ENCODE results near the gene PLXNB3.
A peak's percentile ranks its signal among the peaks of the same experiment; 100 is the strongest.
"Not testable (repeated sequence)": the region's sequence is repeated elsewhere in the genome, so short reads cannot be mapped to it uniquely, and the experiment has no call there.

The PLXNB3 gene

DNA sequence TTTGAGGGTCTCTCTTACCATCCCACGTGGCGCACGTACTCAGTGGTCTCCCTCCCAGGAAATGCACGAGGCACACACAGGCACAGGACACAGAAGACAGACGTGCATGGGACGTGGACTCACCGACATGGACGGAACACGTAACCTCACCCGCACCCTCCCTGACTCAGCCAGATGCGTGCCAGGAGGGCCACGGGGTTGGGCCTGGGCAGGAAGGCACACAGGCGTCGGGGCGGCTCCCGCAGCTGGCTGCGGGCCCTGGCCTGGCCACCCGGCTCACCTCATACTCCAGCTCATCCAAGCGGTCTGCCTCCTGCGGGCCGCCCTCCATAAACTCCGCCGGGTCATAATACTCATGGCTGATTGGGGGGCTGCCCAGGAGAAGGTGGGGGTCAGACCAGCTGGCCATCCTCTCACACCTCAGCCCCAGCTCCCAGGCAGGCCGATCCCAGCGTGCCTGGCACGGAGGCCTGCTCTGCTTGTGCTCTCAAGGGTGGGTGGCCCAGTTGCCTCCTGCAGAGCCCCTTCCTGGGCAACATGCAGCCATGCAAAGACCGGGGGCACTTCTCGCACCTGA is 43.0 kb downstream of the PLXNB3 start:
- H3K27ac ChIP-seq (ENCODE audit: low read depth, low read length): no peak overlapping the region
- H3K4me3 ChIP-seq (ENCODE audit: low read length): no peak overlapping the region
- no peaks in the 10 kb centered on the region for H3K36me3 ChIP-seq (ENCODE audit: control insufficient read depth, insufficient read depth, low read length)
- H3K4me1 ChIP-seq (ENCODE audit: control insufficient read depth, insufficient read depth, low read length): no peaks in the 10 kb centered on the region
- H3K27me3 ChIP-seq (ENCODE audit: control insufficient read depth, insufficient read depth, low read length): peaks cover 9% of the 10 kb centered on the region
- H3K9ac ChIP-seq (ENCODE audit: low read length): no peak overlapping the region

DNA sequence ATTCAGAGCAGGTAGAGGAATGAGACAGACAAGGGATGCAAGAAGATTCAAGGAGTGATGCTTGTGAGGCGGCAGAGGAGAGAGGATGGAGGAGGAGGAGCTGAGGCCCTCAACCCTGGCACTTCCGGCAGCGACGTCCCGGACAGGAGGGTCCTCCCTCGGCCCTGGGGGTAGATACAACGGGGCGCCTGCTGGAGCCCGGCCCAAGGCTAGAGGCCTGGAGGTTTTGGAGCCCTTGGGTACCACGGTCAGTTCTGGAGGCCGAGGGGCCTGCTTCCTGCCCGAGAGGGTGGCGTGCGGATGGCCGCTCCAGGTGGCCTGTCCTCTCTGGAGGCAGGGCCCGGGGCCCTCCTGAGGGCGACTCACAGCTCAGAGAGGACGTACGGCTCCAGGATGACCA is 43.9 kb downstream of the PLXNB3 start:
- no peak overlapping the region for H3K27ac ChIP-seq (ENCODE audit: low read depth, low read length)
- H3K4me1 ChIP-seq (ENCODE audit: control insufficient read depth, insufficient read depth, low read length): no peaks in the 10 kb centered on the region
- H3K36me3 ChIP-seq (ENCODE audit: control insufficient read depth, insufficient read depth, low read length): no peaks in the 10 kb centered on the region
- peaks cover 9% of the 10 kb centered on the region for H3K27me3 ChIP-seq (ENCODE audit: control insufficient read depth, insufficient read depth, low read length)
- H3K4me3 ChIP-seq (ENCODE audit: low read length): no peak overlapping the region
- no peak overlapping the region for H3K9ac ChIP-seq (ENCODE audit: low read length)

DNA sequence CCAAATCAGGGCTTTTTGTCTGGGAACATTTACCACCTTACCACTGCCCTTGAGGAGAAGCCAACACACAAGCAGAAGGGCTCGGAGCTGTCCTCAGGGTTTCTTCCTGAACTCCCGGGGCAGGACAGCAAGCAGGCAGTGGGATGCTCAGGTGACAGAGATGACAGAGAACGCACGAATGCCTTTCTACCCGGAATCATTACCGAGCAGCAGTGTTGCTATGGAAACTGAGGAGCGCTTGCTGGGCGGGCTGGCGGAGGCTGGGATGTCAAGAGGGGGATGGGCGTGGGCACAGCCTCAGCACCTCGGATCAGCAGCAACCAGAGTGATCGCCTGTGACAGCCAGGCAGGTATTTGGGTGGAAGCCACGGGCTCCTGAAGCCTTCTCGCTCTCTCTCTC is 48.2 kb downstream of the PLXNB3 start:
- H3K27me3 ChIP-seq (ENCODE audit: control insufficient read depth, insufficient read depth, low read length): peaks cover 16% of the 10 kb centered on the region

DNA sequence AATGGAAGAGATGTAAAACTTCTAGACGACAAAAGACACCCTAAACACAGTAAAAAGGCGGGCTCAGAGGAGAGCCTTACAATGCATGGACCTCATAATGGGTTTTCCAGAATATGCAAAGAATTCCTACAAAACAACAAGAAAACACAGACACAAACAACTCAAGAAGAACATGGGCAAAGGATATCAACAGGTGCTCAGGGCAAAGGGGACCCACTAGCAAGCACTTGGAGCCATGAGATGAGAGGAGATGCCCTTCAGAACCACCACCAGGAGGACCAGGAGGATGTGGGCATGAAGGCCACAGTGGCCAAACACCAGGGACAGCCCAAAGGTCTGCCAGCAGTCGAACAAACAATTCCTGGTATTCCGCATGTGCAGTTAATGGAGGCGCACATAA is 49.1 kb downstream of the PLXNB3 start:
- Histone ChIP-seq H3K9ac (ENCODE audit: low read length) (no peak overlapping the region), H3K27me3 (ENCODE audit: control insufficient read depth, insufficient read depth, low read length) (peaks cover 16% of the 10 kb centered on the region), H3K4me3 (ENCODE audit: low read length) (no peak overlapping the region), H3K36me3 (ENCODE audit: control insufficient read depth, insufficient read depth, low read length) (no peaks in the 10 kb centered on the region), H3K4me1 (ENCODE audit: control insufficient read depth, insufficient read depth, low read length) (no peaks in the 10 kb centered on the region), H3K27ac (ENCODE audit: low read depth, low read length) (no peak overlapping the region)

More for the DNA sequence above, 48.2 kb downstream of the PLXNB3 start:
- no peaks in the 10 kb centered on the region for H3K36me3 ChIP-seq (ENCODE audit: control insufficient read depth, insufficient read depth, low read length)
- no peak overlapping the region for H3K4me3 ChIP-seq (ENCODE audit: low read length)
- H3K27ac ChIP-seq (ENCODE audit: low read depth, low read length): no peak overlapping the region
- H3K9ac ChIP-seq (ENCODE audit: low read length): no peak overlapping the region
- H3K4me1 ChIP-seq (ENCODE audit: control insufficient read depth, insufficient read depth, low read length): no peaks in the 10 kb centered on the region

DNA sequence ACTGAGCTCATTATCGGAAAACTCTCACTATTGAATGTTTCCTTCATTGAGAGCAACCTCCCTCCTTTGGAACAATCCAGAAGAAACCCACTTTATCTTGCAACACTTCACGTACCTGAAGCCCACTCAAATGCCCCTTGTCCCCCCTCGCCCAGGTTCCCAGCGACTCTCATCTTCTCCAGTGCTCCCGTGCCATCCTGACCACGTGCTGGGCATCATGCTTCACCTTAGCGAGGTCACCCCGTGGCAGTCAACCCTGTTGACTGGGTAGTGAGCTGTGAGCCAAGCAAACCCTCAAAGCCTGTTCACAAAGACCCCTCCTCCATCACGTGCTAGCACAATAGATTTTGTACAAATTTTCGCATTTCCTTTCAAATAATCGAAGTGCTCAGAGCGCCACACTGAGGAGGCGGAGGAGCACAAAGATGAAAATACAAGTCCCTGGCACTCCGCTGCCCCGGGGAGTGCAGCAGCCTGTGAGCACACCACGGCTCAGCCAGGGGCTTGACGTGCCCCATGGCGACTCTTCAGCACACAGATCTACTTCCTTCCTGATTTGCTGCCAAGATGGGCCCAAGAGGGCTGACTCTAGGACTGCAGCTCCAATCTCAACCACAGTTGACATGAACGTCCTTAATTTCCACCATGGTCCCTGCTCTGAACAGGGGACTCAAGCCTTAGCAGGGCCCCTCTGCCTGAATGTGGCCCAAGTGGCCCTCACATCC is 50.7 kb downstream of the PLXNB3 start:
- peaks cover 17% of the 10 kb centered on the region for H3K27me3 ChIP-seq (ENCODE audit: control insufficient read depth, insufficient read depth, low read length)
- H3K27ac ChIP-seq (ENCODE audit: low read depth, low read length): no peak overlapping the region
- H3K4me1 ChIP-seq (ENCODE audit: control insufficient read depth, insufficient read depth, low read length): no peaks in the 10 kb centered on the region
- H3K36me3 ChIP-seq (ENCODE audit: control insufficient read depth, insufficient read depth, low read length): no peaks in the 10 kb centered on the region
- no peak overlapping the region for H3K4me3 ChIP-seq (ENCODE audit: low read length)
- no peak overlapping the region for H3K9ac ChIP-seq (ENCODE audit: low read length)

DNA sequence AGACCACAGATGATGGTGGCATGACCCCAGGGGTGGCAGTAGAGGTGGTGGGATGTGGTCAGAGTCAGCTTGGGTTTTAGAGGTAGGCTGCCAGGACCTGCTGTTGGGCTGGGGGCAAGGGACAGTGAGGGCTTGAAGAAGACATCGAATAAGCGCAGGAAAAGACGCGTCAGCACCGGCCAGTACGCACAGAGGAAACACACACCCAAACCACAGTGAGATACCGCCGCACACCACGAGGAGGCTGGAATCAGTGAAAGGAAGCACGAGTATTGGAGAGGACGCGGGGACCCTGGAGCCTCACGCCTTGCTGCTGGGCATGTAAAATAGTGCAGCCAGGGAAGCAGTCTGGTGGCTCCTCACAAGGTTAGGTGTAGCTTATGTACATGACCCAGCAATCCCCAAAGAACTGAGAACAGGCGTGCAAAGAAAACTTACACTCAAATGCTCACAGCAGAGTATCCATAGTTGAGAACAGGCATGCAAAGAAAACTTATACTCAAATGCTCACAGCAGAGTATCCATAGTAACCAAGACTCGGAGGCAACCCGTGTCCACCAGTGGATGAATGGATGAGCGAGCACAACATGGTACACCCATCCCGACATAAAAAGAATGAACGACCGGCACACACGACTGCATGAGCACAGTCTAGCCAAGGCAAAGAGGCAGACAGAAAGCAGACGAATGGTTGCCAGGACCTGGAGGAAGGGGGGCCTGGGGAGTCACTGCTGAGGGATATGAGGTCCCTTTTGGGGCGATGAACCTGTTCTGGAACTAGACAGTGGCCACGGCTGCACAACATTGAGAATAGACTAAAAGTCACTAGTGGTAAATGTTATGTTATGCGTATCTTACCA is 53.0 kb downstream of the PLXNB3 start:
- Histone ChIP-seq H3K4me1 (ENCODE audit: control insufficient read depth, insufficient read depth, low read length) (no peaks in the 10 kb centered on the region), H3K27me3 (ENCODE audit: control insufficient read depth, insufficient read depth, low read length) (peaks cover 13% of the 10 kb centered on the region), H3K4me3 (ENCODE audit: low read length) (no peak overlapping the region), H3K36me3 (ENCODE audit: control insufficient read depth, insufficient read depth, low read length) (no peaks in the 10 kb centered on the region), H3K27ac (ENCODE audit: low read depth, low read length) (no peak overlapping the region), H3K9ac (ENCODE audit: low read length) (no peak overlapping the region)

DNA sequence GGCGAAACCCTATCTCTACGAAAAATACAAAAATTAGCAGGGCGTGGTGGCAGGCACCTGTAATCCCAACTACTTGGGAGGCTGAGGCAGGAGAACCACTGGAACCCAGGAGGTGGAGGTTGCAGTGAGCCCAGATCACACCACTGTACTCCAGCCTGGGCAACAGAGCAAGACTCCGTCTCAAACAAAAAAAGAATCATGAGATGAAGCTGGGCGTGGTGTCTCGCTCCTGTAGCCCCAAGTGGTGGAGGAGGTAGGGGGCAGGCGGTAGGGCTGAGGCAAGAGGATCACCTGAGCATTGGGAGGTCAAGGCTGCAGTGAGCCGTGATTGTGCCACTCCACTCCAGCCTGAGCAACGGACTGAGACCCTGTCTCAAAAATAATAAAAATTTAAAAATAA is 54.0 kb downstream of the PLXNB3 start:
- H3K27ac ChIP-seq (ENCODE audit: low read depth, low read length); H3K36me3 ChIP-seq (ENCODE audit: control insufficient read depth, insufficient read depth, low read length); H3K4me3 ChIP-seq (ENCODE audit: low read length); H3K9ac ChIP-seq (ENCODE audit: low read length); H3K4me1 ChIP-seq (ENCODE audit: control insufficient read depth, insufficient read depth, low read length): not testable (repeated sequence)
- peaks cover 13% of the 10 kb centered on the region for H3K27me3 ChIP-seq (ENCODE audit: control insufficient read depth, insufficient read depth, low read length)

DNA sequence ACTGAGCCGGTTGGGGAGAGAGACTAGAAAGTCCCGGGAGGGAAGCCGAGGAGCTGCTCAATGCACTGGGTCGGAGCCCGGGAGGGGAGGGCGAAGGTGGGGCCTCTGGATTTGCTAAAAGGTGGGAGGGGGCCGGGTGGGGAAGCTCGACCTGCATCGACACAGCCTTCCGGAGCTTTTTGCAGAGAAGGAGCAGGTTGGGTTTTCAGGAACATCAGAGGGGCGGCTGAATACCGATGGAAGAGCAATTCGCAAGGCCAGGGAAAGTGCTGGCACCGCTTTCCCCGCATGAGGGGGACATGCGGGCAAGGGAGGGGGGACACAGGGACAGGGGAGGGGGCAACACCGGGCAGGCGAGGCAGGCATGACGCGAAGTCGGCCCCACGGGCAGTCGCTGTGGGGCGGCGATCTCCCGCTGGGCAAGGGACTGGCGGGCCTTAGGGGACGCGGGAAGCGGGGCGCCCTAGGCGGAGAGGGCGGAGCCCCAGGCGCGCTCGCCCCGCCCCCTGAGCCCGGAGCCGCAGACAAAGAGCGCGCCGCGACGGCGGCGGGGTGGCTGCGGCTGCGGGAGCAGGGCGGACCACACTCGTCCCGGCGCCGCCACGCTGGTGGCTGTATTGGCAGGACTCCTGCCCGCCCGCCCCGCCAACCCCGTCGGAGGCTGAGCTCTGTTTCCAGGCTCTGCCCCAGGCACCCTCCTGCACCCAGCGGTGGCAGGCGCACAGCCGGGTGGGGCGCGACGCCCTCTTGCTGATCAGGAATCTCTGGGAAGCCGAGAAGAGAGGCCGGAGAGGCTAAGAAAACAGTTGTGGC is 54.7 kb downstream of the PLXNB3 start:
- Histone ChIP-seq H3K4me3 (ENCODE audit: low read length) (peak overlapping the region; percentile 58), H3K27ac (ENCODE audit: low read depth, low read length) (no peak overlapping the region), H3K27me3 (ENCODE audit: control insufficient read depth, insufficient read depth, low read length) (peaks cover 13% of the 10 kb centered on the region), H3K4me1 (ENCODE audit: control insufficient read depth, insufficient read depth, low read length) (no peaks in the 10 kb centered on the region), H3K36me3 (ENCODE audit: control insufficient read depth, insufficient read depth, low read length) (no peaks in the 10 kb centered on the region), H3K9ac (ENCODE audit: low read length) (no peak overlapping the region)

DNA sequence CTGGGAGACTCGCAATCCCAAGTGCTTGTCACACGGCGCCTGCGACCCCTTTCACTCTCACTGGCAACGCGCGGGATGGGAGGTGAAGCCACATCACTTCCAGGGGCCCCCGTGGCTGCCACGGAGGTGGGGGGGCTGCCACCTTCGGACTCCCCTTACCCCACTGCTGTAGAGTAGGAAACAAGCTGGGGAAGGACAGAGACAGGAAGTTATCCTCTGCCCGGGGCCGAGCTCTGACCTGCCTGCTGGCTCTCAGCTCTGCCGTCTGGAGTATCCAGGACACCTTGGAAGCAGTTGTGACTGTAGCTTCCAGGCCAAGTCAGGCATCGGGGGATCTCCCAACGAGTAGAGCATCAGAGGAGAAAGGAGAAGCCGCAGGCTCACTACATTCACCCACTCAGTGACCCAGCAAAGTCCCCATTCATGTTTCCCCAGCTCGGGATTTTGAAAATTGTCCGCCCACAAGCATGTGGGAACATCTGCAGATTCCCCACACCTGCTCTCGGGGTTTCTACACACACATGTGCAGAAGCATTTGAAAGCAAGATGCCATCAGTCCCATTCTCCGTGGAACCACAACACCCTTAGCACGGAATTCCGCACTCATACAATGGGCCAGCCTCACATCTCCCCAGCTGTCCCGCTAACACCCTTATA is 55.5 kb downstream of the PLXNB3 start:
- Histone ChIP-seq H3K4me3 (ENCODE audit: low read length) (peak overlapping the region; percentile 58), H3K27ac (ENCODE audit: low read depth, low read length) (no peak overlapping the region), H3K36me3 (ENCODE audit: control insufficient read depth, insufficient read depth, low read length) (no peaks in the 10 kb centered on the region), H3K9ac (ENCODE audit: low read length) (no peak overlapping the region), H3K27me3 (ENCODE audit: control insufficient read depth, insufficient read depth, low read length) (peaks cover 13% of the 10 kb centered on the region), H3K4me1 (ENCODE audit: control insufficient read depth, insufficient read depth, low read length) (no peaks in the 10 kb centered on the region)

DNA sequence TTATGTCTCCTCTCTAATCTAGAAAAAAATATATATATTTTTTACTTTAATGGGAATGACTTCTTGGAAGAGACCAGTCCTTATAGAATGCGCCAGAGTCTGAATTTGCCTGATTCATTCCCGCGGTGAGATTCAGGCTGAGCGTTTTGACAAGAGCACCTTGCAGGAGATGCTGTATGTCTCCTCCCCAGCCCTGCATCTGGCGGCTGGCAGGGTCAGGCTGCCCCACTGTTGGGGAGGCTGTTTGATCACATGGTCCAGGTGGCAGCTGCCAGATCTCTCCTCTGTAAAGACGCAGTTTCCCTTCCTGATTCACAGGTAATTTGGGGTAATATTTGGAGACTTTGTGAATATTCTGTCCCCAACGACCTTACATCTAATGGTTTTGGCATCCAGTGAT is 56.6 kb downstream of the PLXNB3 start:
- H3K27me3 ChIP-seq (ENCODE audit: control insufficient read depth, insufficient read depth, low read length): peaks cover 10% of the 10 kb centered on the region
- no peak overlapping the region for H3K9ac ChIP-seq (ENCODE audit: low read length)
- H3K4me1 ChIP-seq (ENCODE audit: control insufficient read depth, insufficient read depth, low read length): no peaks in the 10 kb centered on the region
- H3K4me3 ChIP-seq (ENCODE audit: low read length): no peak overlapping the region
- H3K36me3 ChIP-seq (ENCODE audit: control insufficient read depth, insufficient read depth, low read length): no peaks in the 10 kb centered on the region
- H3K27ac ChIP-seq (ENCODE audit: low read depth, low read length): no peak overlapping the region

DNA sequence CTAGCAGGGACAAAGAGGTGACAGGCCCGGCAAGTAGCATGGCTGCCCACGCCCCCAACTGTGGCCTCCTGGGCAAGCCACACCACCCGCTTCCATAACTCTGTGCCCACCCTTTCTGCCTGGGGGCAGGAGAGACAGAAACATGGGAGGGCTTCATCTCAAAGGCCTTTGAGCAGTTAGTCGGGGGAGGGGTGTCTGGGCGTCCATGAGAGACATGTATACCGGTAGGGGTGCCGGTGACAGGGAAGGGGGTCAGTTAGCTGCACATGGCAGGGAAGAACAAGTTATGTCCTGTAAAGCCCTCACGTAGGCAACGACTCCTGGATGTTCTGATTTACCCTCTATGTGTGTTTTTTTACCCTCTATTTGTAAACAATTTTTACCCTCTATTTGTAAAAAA is 57.0 kb downstream of the PLXNB3 start:
- H3K36me3 ChIP-seq (ENCODE audit: control insufficient read depth, insufficient read depth, low read length): no peaks in the 10 kb centered on the region
- H3K4me1 ChIP-seq (ENCODE audit: control insufficient read depth, insufficient read depth, low read length): no peaks in the 10 kb centered on the region

DNA sequence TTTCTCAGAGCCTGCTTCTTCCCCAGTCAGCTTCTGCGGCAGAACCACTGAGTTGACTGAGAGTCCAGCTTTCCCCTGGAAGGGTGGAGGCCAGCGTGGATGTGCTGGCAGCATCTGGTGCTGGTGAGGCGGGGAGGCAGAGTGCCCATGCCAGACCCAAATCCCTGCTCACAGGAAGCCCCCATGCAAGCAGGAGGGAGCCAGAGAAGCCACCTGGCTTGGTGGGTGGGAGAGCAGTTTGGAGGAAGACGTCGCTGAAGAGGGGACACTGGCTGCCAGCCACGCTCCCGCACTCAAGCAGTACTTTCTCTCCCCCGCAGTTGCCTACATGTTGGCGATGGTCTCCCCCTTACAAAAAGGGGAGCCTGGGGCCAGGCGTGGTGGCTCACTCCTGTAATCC is 60.3 kb downstream of the PLXNB3 start:
- Histone ChIP-seq H3K4me3 (ENCODE audit: low read length) (no peak overlapping the region), H3K9ac (ENCODE audit: low read length) (no peak overlapping the region), H3K27me3 (ENCODE audit: control insufficient read depth, insufficient read depth, low read length) (peaks cover 15% of the 10 kb centered on the region), H3K36me3 (ENCODE audit: control insufficient read depth, insufficient read depth, low read length) (no peaks in the 10 kb centered on the region), H3K4me1 (ENCODE audit: control insufficient read depth, insufficient read depth, low read length) (no peaks in the 10 kb centered on the region), H3K27ac (ENCODE audit: low read depth, low read length) (no peak overlapping the region)

More for the DNA sequence above, 57.0 kb downstream of the PLXNB3 start:
- Histone ChIP-seq H3K27me3 (ENCODE audit: control insufficient read depth, insufficient read depth, low read length) (peaks cover 10% of the 10 kb centered on the region), H3K9ac (ENCODE audit: low read length) (no peak overlapping the region), H3K4me3 (ENCODE audit: low read length) (no peak overlapping the region), H3K27ac (ENCODE audit: low read depth, low read length) (no peak overlapping the region)
